H1 (cell line): ENCODE data around the gene SLC26A6. TPM values are rescaled to one million over a fixed set of nuclear protein-coding genes. Genes with fewer than 3 reads are reported as not detected.

ENCODE experiments used
- CTCF ChIA-PET: fragments of 300-600 bp; sonication (Branson Sonifier 250); formaldehyde crosslinking; loops from one replicate; lab custom pipeline; 2021; ENCODE audit not compliant: partially characterized antibody; lab: Charles Lee
- POLR2A ChIA-PET: fragments of 300-600 bp; sonication (Branson Sonifier 250); formaldehyde crosslinking; loops from one replicate; lab custom pipeline; 2021; ENCODE audit warnings: inconsistent platforms; ENCODE audit not compliant: partially characterized antibody; lab: Charles Lee
- DNase-seq, 2 experiments: peaks; one replicate each; pipeline versions ENCODE4 v3.0.0 to v3.0.0-alpha.2; 2010 to 2022; ENCODE audit warnings: low spot score in 2 of 2, low read depth in 1 of 2, mixed read lengths in 1 of 2
- FAIRE-seq: peaks from 2 replicates; lab custom pipeline; 2011; peaks lifted over from hg19 to GRCh38; lab: Jason Lieb, UNC
- H2AFZ ChIP-seq: 2 replicates; pipeline ENCODE4 v1.8.1; 2012; ENCODE audit warnings: low read length, inconsistent platforms
- H2AK5ac ChIP-seq: 2 replicates; pipeline ENCODE4 v1.6.1; 2013; ENCODE audit warnings: low read depth, low read length
- H2BK120ac ChIP-seq: replicated peaks from 2 replicates; pipeline ENCODE3; 2013; ENCODE audit warnings: low read depth, low read length, inconsistent platforms
- H2BK12ac ChIP-seq: 2 replicates; pipeline ENCODE4 v1.6.1; 2013; ENCODE audit warnings: low read depth, low read length
- H2BK15ac ChIP-seq: 2 replicates; pipeline ENCODE4 v1.6.1; 2013; ENCODE audit warnings: low read length
- H2BK20ac ChIP-seq: 2 replicates; pipeline ENCODE4 v1.6.1; 2013; ENCODE audit warnings: low read length
- H2BK5ac ChIP-seq: 2 replicates; pipeline ENCODE4 v1.6.1; 2013; ENCODE audit warnings: low read depth, low read length
- H3K14ac ChIP-seq: 2 replicates; pipeline ENCODE4 v1.6.1; 2013; ENCODE audit warnings: inconsistent platforms; ENCODE audit not compliant: insufficient read length
- H3K18ac ChIP-seq: 2 replicates; pipeline ENCODE4 v1.6.1; 2013; ENCODE audit warnings: low read length; ENCODE audit errors: extremely low read depth
- H3K23ac ChIP-seq: 2 replicates; pipeline ENCODE4 v1.6.1; 2013; ENCODE audit warnings: inconsistent platforms; ENCODE audit not compliant: insufficient read length
- H3K23me2 ChIP-seq: 2 replicates; pipeline ENCODE4 v1.6.1; 2013; ENCODE audit warnings: low read depth, low read length
- H3K27ac ChIP-seq: 2 replicates; pipeline ENCODE4 v1.6.1; 2011; ENCODE audit warnings: low read depth, low read length, inconsistent platforms
- H3K27me3 ChIP-seq, 4 experiments: replicated peaks in 1 of 4; 1 replicate in 1 of 4; 2 replicates in 3 of 4; pipeline versions ENCODE4 v1.6.1 to v1.8.1; 2011 to 2013; ENCODE audit warnings: low read length in 3 of 4, mild to moderate bottlenecking in 3 of 4, inconsistent platforms in 2 of 4, mixed read lengths in 2 of 4, moderate library complexity in 1 of 4; ENCODE audit not compliant: control insufficient read depth in 3 of 4, insufficient read depth in 3 of 4; ENCODE audit errors: extremely low read depth in 1 of 4
- H3K36me3 ChIP-seq, 4 experiments: 2 replicates each; pipeline versions ENCODE4 v1.6.1 to v1.8.1; 2011 to 2013; ENCODE audit warnings: mild to moderate bottlenecking in 4 of 4, low read length in 3 of 4, moderate library complexity in 2 of 4, control low read depth in 1 of 4, inconsistent platforms in 1 of 4; ENCODE audit not compliant: insufficient read depth in 4 of 4, control insufficient read depth in 2 of 4
- H3K4ac ChIP-seq: replicated peaks from 2 replicates; pipeline ENCODE3; 2013; ENCODE audit warnings: low read length, low read depth, mixed read lengths, inconsistent platforms; ENCODE audit not compliant: insufficient read length
- H3K4me1 ChIP-seq, 4 experiments: replicated peaks in 1 of 4; 1 replicate in 1 of 4; 2 replicates in 3 of 4; pipeline versions ENCODE4 v1.6.1 to v1.8.1; 2011 to 2013; ENCODE audit warnings: low read length in 3 of 4, inconsistent platforms in 2 of 4, mixed read lengths in 1 of 4; ENCODE audit not compliant: insufficient read depth in 4 of 4, control insufficient read depth in 3 of 4
- H3K4me2 ChIP-seq, 2 experiments: 2 replicates each; pipeline versions ENCODE4 v1.6.1 to v1.8.1; 2011 to 2013; ENCODE audit warnings: low read depth in 2 of 2, low read length in 2 of 2, control low read depth in 1 of 2, inconsistent platforms in 1 of 2, mild to moderate bottlenecking in 1 of 2; ENCODE audit not compliant: insufficient read depth in 1 of 2
- H3K4me3 ChIP-seq, 4 experiments: fragments of 200-600, 300-600 bp in 1 of 4; sonication (generic), shearing (Covaris generic), sonication (Bioruptor Twin) in 1 of 4; 2 replicates each; pipeline versions ENCODE4 v1.5.1 to v1.8.1; 2011 to 2016; ENCODE audit warnings: low read length in 4 of 4, low read depth in 3 of 4, control low read depth in 2 of 4, inconsistent platforms in 2 of 4, mild to moderate bottlenecking in 2 of 4, mixed read lengths in 1 of 4, moderate library complexity in 1 of 4; ENCODE audit not compliant: insufficient read depth in 2 of 4; ENCODE audit errors: extremely low read depth in 1 of 4
- H3K56ac ChIP-seq: replicated peaks from 2 replicates; pipeline ENCODE3; 2013; ENCODE audit warnings: low read depth, mild to moderate bottlenecking, mixed read lengths, low read length, inconsistent platforms; ENCODE audit not compliant: insufficient read length
- H3K79me1 ChIP-seq: 2 replicates; pipeline ENCODE4 v1.6.1; 2013; ENCODE audit warnings: low read depth, low read length, control low read depth
- H3K79me2 ChIP-seq, 2 experiments: 2 replicates each; pipeline versions ENCODE4 v1.6.1 to v1.8.1; 2012 to 2013; ENCODE audit warnings: low read length in 2 of 2, mild to moderate bottlenecking in 2 of 2, inconsistent platforms in 1 of 2; ENCODE audit not compliant: insufficient read depth in 2 of 2, control insufficient read depth in 1 of 2
- H3K9ac ChIP-seq, 4 experiments: replicated peaks in 1 of 4; 1 replicate in 1 of 4; 2 replicates in 3 of 4; pipeline versions ENCODE4 v1.6.1 to v1.8.1; 2011 to 2013; ENCODE audit warnings: low read depth in 3 of 4, low read length in 3 of 4, control low read depth in 2 of 4, mild to moderate bottlenecking in 2 of 4, moderate library complexity in 2 of 4, inconsistent platforms in 1 of 4; ENCODE audit errors: extremely low read depth in 1 of 4
- H3K9me3 ChIP-seq, 2 experiments: 2 replicates each; pipeline versions ENCODE4 v1.6.1 to v1.8.1; 2012 to 2013; ENCODE audit warnings: mild to moderate bottlenecking in 2 of 2, moderate library complexity in 2 of 2, control low read depth in 1 of 2, inconsistent platforms in 1 of 2, low read depth in 1 of 2, low read length in 1 of 2, mixed read lengths in 1 of 2; ENCODE audit not compliant: insufficient read depth in 2 of 2
- H4K20me1 ChIP-seq, 2 experiments: replicated peaks in 1 of 2; 2 replicates each; pipeline versions ENCODE3 to v1.8.1; 2011 to 2013; ENCODE audit warnings: inconsistent platforms in 2 of 2, low read length in 2 of 2, mild to moderate bottlenecking in 1 of 2; ENCODE audit not compliant: insufficient read depth in 2 of 2, control insufficient read depth in 1 of 2
- H4K5ac ChIP-seq: 2 replicates; pipeline ENCODE4 v1.6.1; 2013; ENCODE audit warnings: low read length, low read depth, mixed read lengths, inconsistent platforms; ENCODE audit not compliant: insufficient read length
- H4K8ac ChIP-seq: 2 replicates; pipeline ENCODE4 v1.8.0; 2013; ENCODE audit warnings: mild to moderate bottlenecking, moderate library complexity, low read length, inconsistent platforms; ENCODE audit not compliant: insufficient read depth; ENCODE audit errors: extremely low read depth
- H4K91ac ChIP-seq: replicated peaks from 2 replicates; pipeline ENCODE3; 2013; ENCODE audit warnings: low read length, mixed read lengths, inconsistent platforms; ENCODE audit not compliant: insufficient read length
- FOSL1 ChIP-seq: IDR thresholded peaks from 2 replicates; pipeline ENCODE4 v1.6.1; 2011; ENCODE audit warnings: mild to moderate bottlenecking, low read depth, low read length, moderate library complexity; ENCODE audit not compliant: insufficient read depth
- GABPA ChIP-seq: IDR thresholded peaks from 2 replicates; pipeline ENCODE4 v1.6.1; 2011; ENCODE audit warnings: mild to moderate bottlenecking, low read length, moderate library complexity, borderline replicate concordance; ENCODE audit not compliant: insufficient read depth
- SP4 ChIP-seq: IDR thresholded peaks from 2 replicates; pipeline ENCODE4 v1.6.1; 2012; ENCODE audit warnings: low read length, inconsistent platforms
- TCF12 ChIP-seq: IDR thresholded peaks from 2 replicates; pipeline ENCODE4 v1.6.1; 2011; ENCODE audit warnings: low read depth, mild to moderate bottlenecking, low read length
- WGBS, 2 experiments: shearing (Covaris generic) in 1 of 2; methylation state at CpG; one replicate each; pipeline versions ENCODE4 v1.1.6 to v1.1.7; 2013 to 2015; ENCODE audit warnings: low lambda C conversion rate in 2 of 2, mixed read lengths in 2 of 2, inconsistent platforms in 1 of 2, low coverage in 1 of 2, missing lambda C conversion rate in 1 of 2; ENCODE audit not compliant: insufficient replicate concordance in 2 of 2, insufficient coverage in 1 of 2, insufficient read length in 1 of 2; ENCODE audit errors: extremely low coverage in 1 of 2, missing lambda C conversion rate in 1 of 2; 5-methylcytosine and 5-hydroxymethylcytosine counted together
- polyA plus RNA-seq, 7 experiments: library from polyadenylated mRNA; depleted of rRNA in 3 of 7; stranded (reverse) in 5 of 7; unstranded in 2 of 7; fragments of >200 nt in 5 of 7; fragments of 200-250 nt in 2 of 7; gene quantifications; 1 replicate in 5 of 7; 2 replicates in 1 of 7; 4 replicates in 1 of 7; pipeline versions ENCODE4 v1.2.1 to v1.2.3, GENCODE V29; 2011 to 2013; ENCODE audit warnings: missing spikeins in 2 of 7, mixed read lengths in 2 of 7
- total RNA-seq: library from RNA; stranded (reverse); fragmentation: NEBNext Ultra II Directional; extraction: Animal tissue kit (Norgen Biotek cat#: 25700); gene quantifications from 2 replicates; pipeline ENCODE4 v1.2.1, GENCODE V29; 2021

The SLC26A6 gene
- total and polyA plus RNA-seq, 2 of the 8 experiments (the other 6 are each of a cell fraction or from before 2014, with no cell fraction given), result 50.4 to 58.0 TPM

- Histone ChIP-seq H3K9me3 (no peaks in the 10 kb centered on the region), H3K27me3 (no peaks in the 10 kb centered on the region; a peak in 1 of 7 replicates), H3K27ac (no peak overlapping the region), H2AFZ (no peak overlapping the region), H3K79me1 (peaks cover 7% of the 10 kb centered on the region), H3K23me2 (peaks cover 2% of the 10 kb centered on the region; the same call in 1 of the 2 replicates), H3K14ac (no peak overlapping the region), H3K4me1 (peaks cover 0 to 2% (median 0%) of the 10 kb centered on the region in 4 experiments; a peak in 2 of 7 replicates), H4K20me1 (peaks cover 6 to 32% of the 10 kb centered on the region in 2 experiments), H3K4me3 (no peak overlapping the region), H4K5ac (no peak overlapping the region), H2BK12ac (no peak overlapping the region), H3K79me2 (peaks cover 0 to 9% of the 10 kb centered on the region in 2 experiments; a peak in 1 of 4 replicates), H3K4ac (no peak overlapping the region), H2BK5ac (peak overlapping the region; percentile 56; the same call in 1 of the 2 replicates), H2BK20ac (no peak overlapping the region), H3K56ac (no peak overlapping the region), H3K9ac (no peak overlapping the region), H3K23ac (no peak overlapping the region), H4K8ac (no peak overlapping the region), H2BK120ac (no peak overlapping the region), H3K36me3 (peaks cover 20 to 52% (median 34%) of the 10 kb centered on the region in 4 experiments), H2AK5ac (no peak overlapping the region), H3K4me2 (no peak overlapping the region), H2BK15ac (no peak overlapping the region), H4K91ac (no peak overlapping the region), H3K18ac (no peak overlapping the region)
- WGBS, 2 experiments, result 93% methylated on average over 12 of the region's 12 CpGs; no CpG with 5 or more reads in 1 of the 2 experiments
- DNase-seq, result no peak
- no peak for FAIRE-seq
- ChIA-PET POLR2A (interaction anchor here (0.6 to 6.5 kb wide), 3 partner anchors 7 to 159 kb away, joined by 3 to 71 read pairs (median 3); partner anchors contain the start of gene TMEM89), CTCF (interaction anchor here (0.7 to 1.6 kb wide), 2 partner anchors 55 to 72 kb away, joined by 4 read pairs; partner anchors contain the start of gene NCKIPSD)
- no peak for TF ChIP-seq GABPA
- no peak for TF ChIP-seq TCF12
- TF ChIP-seq SP4, result no peak
- TF ChIP-seq FOSL1, result no peak
These were observed 4.4 kb downstream of the SLC26A6 start for GRCh38 chr3:48630833-48631232.
